Germinal center (tissue), 1 donor: ENCODE results near the gene TBC1D30.
A peak's percentile ranks its signal among the peaks of the same experiment; 100 is the strongest.

ENCODE experiments used
- DNase-seq: peaks from one replicate; pipeline ENCODE4 v3.0.0; 2012; ENCODE audit warnings: mixed read lengths, low spot score

TBC1D30 gene

DNA sequence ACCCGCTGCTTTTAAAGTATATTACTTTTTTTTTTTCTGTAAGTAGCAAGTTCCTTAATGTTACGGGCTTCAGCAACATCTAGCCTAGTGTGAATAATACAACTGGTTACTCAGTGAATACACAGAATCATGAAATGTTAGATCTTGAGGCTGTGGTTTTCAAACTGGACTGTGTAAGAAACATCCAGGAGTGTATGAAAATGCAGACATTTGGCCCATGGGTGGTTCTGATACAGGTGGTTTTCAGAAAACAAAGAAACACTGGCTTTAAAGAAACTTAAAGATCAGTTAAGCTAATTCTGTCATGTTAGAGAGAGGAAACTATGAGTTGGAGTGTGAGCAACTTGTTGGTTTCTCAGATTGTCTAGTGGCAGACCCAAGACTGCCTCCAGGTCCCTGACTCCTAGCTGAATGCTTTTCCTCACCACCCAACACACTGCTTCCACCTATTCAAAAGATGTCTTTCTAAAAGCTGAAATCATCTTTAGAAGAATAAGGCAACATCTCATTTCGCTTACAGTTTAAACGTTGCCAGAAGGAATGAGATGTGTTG lies 36.1 kb downstream of the TBC1D30 start:
- no peak for DNase-seq

DNA sequence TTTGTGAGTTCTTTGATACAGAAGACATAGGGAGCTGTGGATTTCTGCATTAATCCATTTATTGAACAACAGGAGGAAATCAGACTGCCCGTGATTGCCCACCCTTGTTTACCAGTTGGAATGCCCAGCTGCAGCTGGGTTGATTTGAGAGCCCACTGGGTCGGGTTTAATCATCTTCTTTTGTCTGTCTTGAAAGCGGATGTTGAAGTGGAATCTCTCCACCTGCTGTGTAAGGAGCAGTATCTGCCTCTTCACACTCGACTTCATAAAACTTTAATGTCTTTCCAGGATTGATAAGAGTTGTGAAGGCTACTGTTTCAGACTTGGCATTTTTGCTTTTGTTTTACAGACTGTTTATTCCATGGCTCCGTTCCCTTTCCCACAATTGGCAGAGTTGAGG lies 39.9 kb downstream of the TBC1D30 start:
- DNase-seq = no peak

DNA sequence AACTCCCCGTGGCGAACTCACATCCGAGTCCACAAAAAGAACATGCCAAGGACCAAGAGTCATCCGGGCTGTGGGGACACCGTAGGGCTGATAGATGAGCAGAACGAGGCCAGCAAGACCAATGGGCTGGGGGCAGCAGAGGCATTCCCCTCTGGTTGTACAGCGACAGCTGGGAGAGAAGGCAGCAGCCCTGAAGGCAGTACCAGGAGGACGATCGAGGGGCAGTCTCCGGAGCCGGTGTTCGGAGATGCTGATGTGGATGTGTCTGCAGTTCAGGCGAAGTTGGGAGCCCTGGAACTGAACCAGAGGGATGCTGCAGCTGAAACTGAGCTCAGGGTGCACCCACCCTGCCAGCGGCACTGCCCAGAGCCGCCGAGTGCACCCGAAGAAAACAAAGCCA lies 50.7 kb downstream of the TBC1D30 start:
- DNase-seq = no peak

GRCh38 chr12:64876388-64877071 lies 52.1 kb downstream of the TBC1D30 start:
- DNase-seq = no peak

- DNase-seq = no peak
Observed at GRCh38 chr12:64877363-64878004, 53.0 kb downstream of the TBC1D30 start.

DNA sequence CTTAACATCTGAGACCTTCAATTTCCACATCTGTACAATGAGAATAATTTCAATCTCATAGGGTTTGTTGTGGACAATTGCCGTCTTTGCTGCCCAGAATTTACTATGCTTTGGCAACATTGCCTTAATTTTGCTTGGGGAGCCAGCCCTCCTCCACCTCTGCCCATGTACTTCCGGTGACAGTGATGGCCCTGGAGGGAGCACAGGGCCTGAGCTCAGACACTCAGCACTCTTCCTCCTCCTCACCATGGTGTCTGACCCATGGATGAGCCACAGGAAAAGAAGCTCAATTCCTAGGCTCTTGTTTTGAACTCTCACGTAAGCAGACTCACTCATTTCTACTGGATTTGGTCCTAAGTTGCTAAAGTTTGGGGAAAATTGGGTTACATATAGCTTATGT lies 58.2 kb downstream of the TBC1D30 start:
- no peak for DNase-seq

GRCh38 chr12:64883264-64884163 lies 59.1 kb downstream of the TBC1D30 start:
- no peak for DNase-seq

DNA sequence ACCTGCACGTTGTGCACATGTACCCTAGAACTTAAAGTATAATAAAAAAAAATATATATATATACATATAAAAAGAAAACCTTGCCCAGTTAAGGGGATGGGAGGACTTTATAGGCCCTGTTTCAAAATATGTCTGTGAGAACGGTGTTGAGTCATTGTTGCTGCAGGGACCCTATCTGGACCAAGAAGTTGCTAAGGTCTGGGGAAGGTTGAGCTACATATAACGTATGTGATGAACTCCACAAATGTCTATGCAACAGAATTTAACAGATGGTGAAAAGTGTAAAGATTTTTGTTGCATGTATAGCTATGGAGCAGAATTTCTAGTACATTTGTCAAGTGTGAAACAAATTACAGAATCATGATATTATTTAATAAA lies 59.7 kb downstream of the TBC1D30 start:
- no peak for DNase-seq

DNA sequence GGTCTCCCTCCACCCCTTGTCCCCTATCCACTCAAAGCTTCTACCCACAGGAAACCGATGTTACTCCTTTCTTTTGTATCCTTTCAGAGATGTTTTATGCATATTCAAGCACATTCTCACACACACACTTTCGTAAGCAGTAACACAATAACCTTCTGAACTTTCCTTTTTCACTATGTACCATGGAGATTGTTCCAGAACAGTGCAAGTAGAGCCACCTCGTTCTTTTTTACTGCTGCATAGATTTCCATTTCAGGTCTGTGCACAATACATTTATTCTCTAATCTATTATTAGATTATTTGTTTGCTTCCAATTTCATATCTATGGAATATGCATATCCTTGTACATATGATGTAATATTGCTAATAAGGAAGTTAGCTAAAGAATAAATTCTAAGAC lies 60.3 kb downstream of the TBC1D30 start:
- no peak for DNase-seq

DNA sequence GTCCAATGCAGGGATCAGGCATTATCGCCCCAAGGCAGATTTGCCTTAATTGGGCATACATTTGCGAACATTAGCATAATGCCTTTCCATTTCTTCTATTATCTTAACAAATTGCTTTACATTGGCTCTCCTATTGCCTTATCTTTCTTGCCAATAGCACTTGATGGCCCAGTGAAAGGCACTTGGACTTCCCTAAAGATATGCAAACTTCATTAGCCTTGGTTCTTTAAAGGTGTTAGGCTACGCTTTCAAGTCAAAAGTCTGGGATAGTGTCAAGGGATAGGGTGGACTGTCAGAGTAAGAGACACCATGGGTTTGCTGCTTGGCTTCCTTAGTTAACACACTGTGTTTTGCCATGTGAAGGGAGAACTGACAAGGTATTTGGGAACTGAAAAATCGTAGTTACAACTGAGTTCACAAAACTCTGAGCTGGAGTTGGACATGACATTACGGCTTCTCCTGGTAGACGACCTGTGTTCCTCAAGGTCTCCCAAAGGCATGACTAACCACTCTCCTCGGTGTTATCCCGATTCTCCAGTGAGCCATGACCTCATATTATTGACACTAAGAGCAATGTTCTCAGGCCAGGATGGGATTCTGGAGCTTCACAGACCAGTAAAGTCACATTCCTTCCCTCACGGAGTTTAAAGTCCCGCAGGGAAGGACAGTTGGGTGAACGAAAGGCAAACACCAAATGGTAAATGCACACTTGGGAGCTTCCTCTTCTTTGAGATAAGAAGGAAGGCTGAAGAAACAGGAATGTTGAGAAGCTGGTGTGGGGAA lies 65.2 kb downstream of the TBC1D30 start:
- DNase-seq = no peak

DNA sequence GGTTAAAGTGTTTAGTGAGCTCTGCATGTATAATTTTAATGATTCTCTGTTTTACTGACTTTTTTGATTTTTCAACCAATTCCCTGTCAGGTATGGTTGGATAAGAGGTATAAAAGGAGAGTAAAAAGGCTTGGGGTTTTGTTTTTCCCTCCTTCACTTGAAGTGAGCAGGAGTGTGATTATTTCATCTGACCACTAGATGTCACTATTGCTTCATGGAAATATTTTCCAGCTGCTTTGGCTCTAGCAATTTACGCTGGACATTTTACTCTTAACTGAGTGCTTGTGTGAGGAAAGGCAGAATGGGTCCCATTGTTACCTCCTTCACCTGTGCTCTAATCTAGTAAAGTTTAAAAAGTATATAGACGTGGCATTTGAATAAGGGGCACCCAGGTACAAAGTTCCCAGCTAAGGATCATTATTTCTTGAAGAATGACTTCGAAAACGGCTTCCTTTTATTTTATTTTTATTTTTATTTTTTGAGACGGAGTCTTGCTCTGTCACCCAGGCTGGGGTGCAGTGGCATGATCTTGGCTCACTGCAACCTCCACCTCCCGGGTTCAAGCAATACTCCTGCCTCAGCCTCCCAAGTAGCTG lies 66.5 kb downstream of the TBC1D30 start:
- peak; percentile 34 for DNase-seq

DNA sequence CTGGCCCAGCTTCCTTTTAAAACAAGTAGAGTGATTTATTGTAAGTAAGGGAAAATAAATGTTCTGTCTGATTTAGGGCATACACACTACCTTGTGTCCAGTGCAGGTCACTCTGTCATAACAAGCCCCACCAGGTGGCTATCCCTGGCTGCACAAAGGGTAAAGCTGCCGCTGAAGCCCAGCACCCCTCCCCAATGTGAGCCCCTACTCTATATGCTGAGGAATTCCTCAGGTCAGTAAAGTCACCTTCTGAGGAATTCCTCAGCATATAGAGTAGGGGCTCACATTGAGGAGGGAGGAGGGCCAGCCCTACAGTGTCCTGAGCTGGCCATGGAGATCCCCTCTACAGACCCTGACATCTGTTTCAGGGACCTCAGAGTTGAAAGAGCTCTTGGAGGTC lies 67.2 kb downstream of the TBC1D30 start:
- no peak for DNase-seq

DNA sequence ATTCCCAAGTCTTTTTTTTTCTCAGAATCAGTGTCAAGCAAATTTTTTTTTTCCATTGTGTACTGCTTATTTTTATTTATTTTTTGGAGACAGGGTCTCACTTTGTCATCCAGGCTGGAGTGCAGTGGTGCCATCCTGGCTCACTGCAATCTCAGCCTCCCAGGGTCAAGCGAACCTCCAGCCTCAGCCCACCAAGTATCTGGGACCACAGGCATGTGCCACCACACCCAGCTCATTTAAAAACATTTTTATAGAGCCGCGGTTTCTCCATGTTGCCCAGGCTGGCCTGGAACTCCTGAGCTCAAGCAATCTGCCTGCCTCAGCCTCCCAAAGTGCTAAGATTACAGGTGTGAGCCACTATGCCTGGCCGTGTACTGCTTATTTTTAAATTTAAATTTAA lies 68.1 kb downstream of the TBC1D30 start:
- no peak for DNase-seq

DNA sequence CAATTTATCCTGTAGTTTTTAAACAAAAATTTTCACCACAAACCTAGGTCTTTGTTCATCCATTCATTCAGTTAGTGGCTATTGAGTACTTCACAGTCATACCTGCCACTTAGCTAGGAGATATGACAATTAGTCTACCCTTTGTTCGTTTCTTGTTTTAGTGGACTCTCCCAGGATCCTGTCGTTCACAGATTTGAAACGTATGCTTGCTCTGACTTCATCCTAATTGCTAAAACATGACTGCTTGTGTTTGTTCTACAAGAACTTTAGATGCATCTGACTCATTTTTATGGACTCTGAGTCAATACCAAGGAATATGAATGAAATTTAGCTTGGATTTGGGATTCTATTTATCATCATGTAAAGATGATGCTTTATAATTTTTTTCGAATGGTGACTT lies 69.5 kb downstream of the TBC1D30 start:
- DNase-seq = no peak

DNA sequence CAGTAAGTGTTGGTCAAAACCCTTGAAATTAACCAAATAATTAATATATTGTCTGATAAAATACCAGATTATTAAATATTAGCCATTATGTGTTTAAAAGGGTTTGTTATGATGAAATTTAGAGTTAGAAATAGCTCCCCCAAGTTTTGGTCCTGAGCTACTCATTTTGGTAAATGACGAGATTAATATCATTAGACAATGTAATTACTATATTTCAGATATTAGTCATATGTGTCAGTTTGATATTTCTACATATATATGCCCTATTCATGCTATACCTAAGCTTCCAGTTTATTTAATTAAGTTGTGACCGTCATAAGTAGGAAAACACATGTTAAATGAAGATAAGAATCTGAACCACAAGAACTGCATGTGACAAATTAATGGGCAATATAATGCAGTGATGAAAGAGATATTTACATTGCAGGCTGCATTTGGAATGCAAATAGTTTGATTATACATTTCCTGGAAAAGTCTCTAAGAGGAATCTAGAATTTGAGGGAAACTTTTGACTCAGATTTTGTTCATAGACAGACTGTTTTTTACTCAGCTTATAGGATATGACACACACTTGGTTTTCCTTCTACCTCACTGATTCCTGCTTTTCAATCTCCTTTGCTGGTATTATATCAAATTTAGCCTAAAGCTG lies 70.5 kb downstream of the TBC1D30 start:
- DNase-seq = no peak

- DNase-seq = no peak
Observed at GRCh38 chr12:64895526-64895925, 71.1 kb downstream of the TBC1D30 start.

DNA sequence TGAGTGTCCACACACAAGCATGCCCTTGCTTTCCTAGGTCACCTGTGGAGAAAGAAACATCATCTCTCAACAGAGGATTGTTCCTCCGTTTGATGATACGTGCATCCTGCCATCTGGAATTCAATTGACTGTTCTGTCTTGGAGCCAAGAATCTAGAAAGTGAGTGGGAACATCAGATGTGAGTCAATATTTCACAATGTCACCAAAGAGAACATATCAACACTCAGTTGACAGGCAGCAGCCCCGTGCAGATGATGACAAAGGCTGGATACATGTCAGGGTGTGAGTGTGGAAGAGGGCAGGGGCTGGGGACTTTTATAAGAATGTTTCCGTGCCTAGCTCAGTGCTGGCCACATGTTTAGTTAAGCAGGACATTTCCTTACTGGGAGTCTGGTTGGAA lies 76.1 kb downstream of the TBC1D30 start:
- DNase-seq = no peak

- no peak for DNase-seq
Observed at GRCh38 chr12:64903479-64904152, 79.2 kb downstream of the TBC1D30 start.

DNA sequence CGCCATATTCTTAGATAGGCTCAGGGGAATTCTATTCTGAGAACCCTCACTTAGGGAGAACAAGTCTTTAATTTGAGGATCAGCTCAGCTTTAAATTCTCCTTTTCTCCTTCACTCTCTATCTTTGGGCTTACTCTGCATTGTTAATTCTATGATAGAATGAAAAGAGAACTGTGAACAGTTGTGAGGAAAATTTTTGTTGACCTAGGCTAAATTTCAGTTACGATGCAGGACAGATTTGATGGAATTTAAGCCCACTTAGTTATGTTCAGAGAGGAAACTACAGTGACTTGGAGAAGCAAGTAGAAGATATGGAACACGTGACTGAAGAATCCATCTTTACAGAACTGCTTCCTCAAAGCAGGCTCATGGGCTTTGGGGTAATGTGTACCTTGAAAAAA lies 82.7 kb downstream of the TBC1D30 start:
- no peak for DNase-seq

DNA sequence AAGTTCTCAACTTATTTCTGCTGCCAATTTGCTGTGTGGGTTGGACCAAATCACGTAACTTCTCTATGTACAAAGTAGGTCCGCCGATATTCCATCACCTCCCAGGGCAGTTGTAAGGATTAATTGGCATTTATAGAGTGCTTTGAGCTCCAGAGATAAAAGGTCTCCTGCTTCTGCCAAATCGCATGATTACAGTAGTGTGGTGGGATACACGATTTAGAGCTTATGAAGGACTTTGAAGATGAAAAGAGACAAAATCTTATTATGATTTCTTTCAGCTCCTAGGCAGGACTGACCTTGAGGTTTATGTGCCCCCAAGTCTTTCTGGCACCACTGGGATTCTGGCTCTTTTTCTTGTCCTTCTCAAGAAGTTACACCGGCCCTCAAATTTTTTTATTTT lies 84.7 kb downstream of the TBC1D30 start:
- no peak for DNase-seq
